Activated T-helper 1 cell treated with anti-CD3 and anti-CD28 coated beads, Interleukin-12 subunit alpha, Interleukin-12 subunit beta, Interleukin-2, Interleukin-4 antibody, amounts not matched to agents 30 ng/mL and 10 ng/mL and 1 ng/mL, durations not matched to agents 14 hours and 24 hours and 36 hours (primary cell): ENCODE results near the gene MYO1F. TPM values are rescaled to one million over a fixed set of nuclear protein-coding genes. Genes with fewer than 3 reads are reported as not detected.

Experiments used
- DNase-seq: peaks from one replicate; pipeline ENCODE4 v3.0.0; 2021; ENCODE audit warnings: low spot score
- H3K27ac Mint-ChIP-seq: one replicate; pipeline ENCODE4 v1.8.0; 2021; ENCODE audit warnings: mild to moderate bottlenecking, mixed read lengths
- H3K27me3 Mint-ChIP-seq: one replicate; pipeline ENCODE4 v1.8.0; 2022; ENCODE audit warnings: mild to moderate bottlenecking, moderate library complexity, mixed read lengths; ENCODE audit not compliant: insufficient read depth
- H3K36me3 Mint-ChIP-seq: one replicate; pipeline ENCODE4 v1.8.0; 2021; ENCODE audit warnings: low read depth, mixed read lengths
- H3K4me1 Mint-ChIP-seq: one replicate; pipeline ENCODE4 v1.8.0; 2021; ENCODE audit warnings: low read depth, mixed read lengths
- H3K4me3 Mint-ChIP-seq: one replicate; pipeline ENCODE4 v1.8.0; 2021; ENCODE audit warnings: mild to moderate bottlenecking, moderate library complexity, mixed read lengths
- H3K9me3 Mint-ChIP-seq: one replicate; pipeline ENCODE4 v1.8.0; 2021; ENCODE audit warnings: mixed read lengths
- intact Hi-C: fragments of 100-400 bp; cut with micrococcal nuclease; formaldehyde crosslinking; loops from one replicate; pipeline ENCODE4 v1.15.1; 2024
- total RNA-seq: library from RNA; stranded (reverse); gene quantifications from 2 replicates; pipeline ENCODE4 v1.2.3, GENCODE V29; 2022

Gene MYO1F
- total RNA-seq, 1 donor from 2014 or later, result 50.9 TPM

DNA sequence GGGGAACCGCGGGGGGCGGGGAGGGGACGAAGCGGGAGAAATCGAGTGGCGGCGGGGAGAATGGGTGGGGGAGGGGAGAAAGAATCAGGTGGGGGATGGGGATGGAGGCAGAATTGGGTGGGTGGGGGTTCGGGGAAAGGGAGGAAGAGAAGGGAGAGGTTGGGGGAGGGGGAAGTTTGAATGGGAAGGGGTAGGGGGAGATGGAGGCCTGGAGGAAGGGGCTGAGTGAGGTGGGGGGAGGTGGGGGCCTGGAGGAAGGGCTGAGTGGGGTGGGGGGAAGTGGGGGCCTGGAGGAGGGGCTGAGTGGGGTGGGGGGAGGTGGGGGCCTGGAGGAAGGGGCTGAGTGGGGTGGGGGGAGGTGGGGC, 33.7 kb upstream of the MYO1F start:
- no peak overlapping the region for H3K27ac Mint-ChIP-seq
- intact Hi-C loops, result loop anchor here (1.0 kb wide), 1 partner anchor 19 kb away; no protein-coding TSS in a partner anchor
- no peaks in the 10 kb centered on the region for H3K9me3 Mint-ChIP-seq
- H3K36me3 Mint-ChIP-seq, result peaks cover 1% of the 10 kb centered on the region
- H3K27me3 Mint-ChIP-seq, result peaks cover 15% of the 10 kb centered on the region
- H3K4me1 Mint-ChIP-seq, result peaks cover 18% of the 10 kb centered on the region
- no peak overlapping the region for H3K4me3 Mint-ChIP-seq
- no peak for DNase-seq

DNA sequence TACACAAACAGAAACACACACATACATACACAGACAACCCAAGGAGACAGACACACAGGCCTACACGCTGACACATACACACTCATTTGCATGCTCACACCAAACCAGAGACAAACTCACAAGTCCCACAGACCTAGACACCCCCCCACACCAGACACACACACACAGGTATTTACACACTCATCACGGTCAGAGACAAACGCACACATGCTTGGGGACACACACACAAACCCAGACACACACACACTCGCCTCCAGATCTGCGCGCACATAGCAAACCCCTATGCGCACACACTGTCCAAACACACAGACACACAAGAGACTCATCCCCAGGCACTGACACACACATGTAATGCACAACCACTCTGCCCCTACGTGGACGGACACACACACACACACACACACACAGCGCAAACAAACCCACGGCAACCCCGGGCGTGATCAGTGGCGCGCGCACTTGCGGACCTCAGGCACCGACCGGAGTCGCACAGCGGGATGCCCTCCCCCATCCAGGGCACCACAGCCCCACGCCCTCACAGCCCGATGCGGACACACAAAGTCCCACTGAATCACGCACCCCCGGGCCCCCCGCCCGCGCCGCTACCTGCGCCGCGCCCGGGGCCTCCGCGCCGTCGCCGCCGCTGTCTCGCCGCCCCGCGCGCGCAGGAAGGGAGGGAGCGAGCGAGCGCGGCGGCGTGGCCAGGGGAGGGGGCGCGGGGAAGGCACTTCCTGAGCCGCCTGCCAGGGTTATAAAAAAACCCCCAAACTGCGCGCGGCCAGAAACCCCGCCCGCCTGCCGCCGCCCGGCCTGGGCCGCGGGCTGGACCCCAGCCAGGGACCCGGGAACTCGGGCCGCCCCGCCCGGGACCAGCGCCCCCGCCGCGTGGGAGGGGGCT, 33.0 kb upstream of the MYO1F start, which contains the start of gene ADAMTS10:
Gene ADAMTS10, minus strand, starts transcription at position 675 of the 895 bp plus-strand sequence. CDS start 5,005 bp downstream, outside the sequence.
- peak; percentile 23 for DNase-seq
- H3K4me1 Mint-ChIP-seq, result peaks cover 14% of the 10 kb centered on the region
- intact Hi-C loops, result loop anchor here (1.0 kb wide), 1 partner anchor 18 kb away; no protein-coding TSS in a partner anchor
- no peaks in the 10 kb centered on the region for H3K9me3 Mint-ChIP-seq
- peak within 1 kb of the TSS; percentile 76 for H3K27ac Mint-ChIP-seq
- H3K4me3 Mint-ChIP-seq, result peak within 1 kb of the TSS; percentile 88
- peaks cover 12% of the 10 kb centered on the region for H3K27me3 Mint-ChIP-seq
- peaks cover 1% of the 10 kb centered on the region for H3K36me3 Mint-ChIP-seq

- no peak for DNase-seq
- H3K9me3 Mint-ChIP-seq, result no peaks in the 10 kb centered on the region
- intact Hi-C loops, result loop anchor here (1.0 kb wide), 1 partner anchor 17 kb away; no protein-coding TSS in a partner anchor
- peaks cover 14% of the 10 kb centered on the region for H3K4me1 Mint-ChIP-seq
- peak overlapping the region; percentile 76 for H3K27ac Mint-ChIP-seq
- H3K4me3 Mint-ChIP-seq, result peak overlapping the region; percentile 88
- H3K36me3 Mint-ChIP-seq, result peaks cover 1% of the 10 kb centered on the region
- H3K27me3 Mint-ChIP-seq, result peaks cover 12% of the 10 kb centered on the region
These were observed 32.2 kb upstream of the MYO1F start for GRCh38 chr19:8609279-8610040.

GRCh38 chr19:8608941-8609278, 31.7 kb upstream of the MYO1F start:
- H3K27ac Mint-ChIP-seq, result peak overlapping the region; percentile 26
- DNase-seq, result no peak
- intact Hi-C loops, result no loop called here
- H3K36me3 Mint-ChIP-seq, result peaks cover 1% of the 10 kb centered on the region
- peaks cover 14% of the 10 kb centered on the region for H3K4me1 Mint-ChIP-seq
- H3K27me3 Mint-ChIP-seq, result peaks cover 12% of the 10 kb centered on the region
- peak overlapping the region; percentile 62 for H3K4me3 Mint-ChIP-seq
- H3K9me3 Mint-ChIP-seq, result no peaks in the 10 kb centered on the region

- no peak for DNase-seq
- Mint-ChIP-seq H3K36me3 (peaks cover 1% of the 10 kb centered on the region), H3K4me1 (peaks cover 14% of the 10 kb centered on the region), H3K9me3 (peaks cover 4% of the 10 kb centered on the region), H3K4me3 (no peak overlapping the region), H3K27me3 (peaks cover 12% of the 10 kb centered on the region), H3K27ac (no peak overlapping the region)
- intact Hi-C loops, result no loop called here
These were observed 30.1 kb upstream of the MYO1F start for GRCh38 chr19:8607386-8607785.

- no peak overlapping the region for H3K4me3 Mint-ChIP-seq
These were observed 28.3 kb upstream of the MYO1F start for GRCh38 chr19:8605514-8605913.

DNA sequence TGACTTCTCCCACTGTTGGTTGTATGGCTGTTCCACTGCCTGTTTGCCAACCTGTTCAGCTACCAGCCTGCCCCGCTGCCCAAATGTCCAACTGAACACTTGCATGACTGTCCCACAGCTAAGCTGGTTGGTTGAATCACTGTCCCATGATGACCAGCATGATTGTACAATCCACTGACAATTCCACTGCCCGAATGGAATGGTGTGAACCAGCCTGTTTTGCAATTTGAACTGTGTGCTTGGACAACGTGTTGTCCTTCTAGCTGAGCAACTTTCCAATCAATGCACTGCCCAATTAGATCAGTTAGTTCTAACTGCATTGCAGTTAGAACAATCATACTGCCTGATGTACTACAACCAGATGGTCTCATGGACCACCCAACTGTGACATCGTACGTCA, 24.6 kb upstream of the MYO1F start:
- Mint-ChIP-seq H3K9me3 (peaks cover 4% of the 10 kb centered on the region), H3K4me3 (no peak overlapping the region), H3K36me3 (no peaks in the 10 kb centered on the region), H3K4me1 (no peaks in the 10 kb centered on the region), H3K27ac (no peak overlapping the region), H3K27me3 (peaks cover 2% of the 10 kb centered on the region)
- DNase-seq, result no peak
- intact Hi-C loops, result no loop called here

More at GRCh38 chr19:8605514-8605913, 28.3 kb upstream of the MYO1F start:
- peaks cover 14% of the 10 kb centered on the region for H3K4me1 Mint-ChIP-seq
- peaks cover 12% of the 10 kb centered on the region for H3K27me3 Mint-ChIP-seq
- no peak overlapping the region for H3K27ac Mint-ChIP-seq
- H3K9me3 Mint-ChIP-seq, result peaks cover 4% of the 10 kb centered on the region
- H3K36me3 Mint-ChIP-seq, result peaks cover 1% of the 10 kb centered on the region
- DNase-seq, result no peak
- intact Hi-C loops, result no loop called here

GRCh38 chr19:8600816-8601215, 23.6 kb upstream of the MYO1F start:
- intact Hi-C loops, result no loop called here
- H3K9me3 Mint-ChIP-seq, result peaks cover 4% of the 10 kb centered on the region
- peaks cover 3% of the 10 kb centered on the region for H3K27me3 Mint-ChIP-seq
- no peaks in the 10 kb centered on the region for H3K4me1 Mint-ChIP-seq
- H3K4me3 Mint-ChIP-seq, result no peak overlapping the region
- H3K27ac Mint-ChIP-seq, result no peak overlapping the region
- no peaks in the 10 kb centered on the region for H3K36me3 Mint-ChIP-seq
- DNase-seq, result no peak

DNA sequence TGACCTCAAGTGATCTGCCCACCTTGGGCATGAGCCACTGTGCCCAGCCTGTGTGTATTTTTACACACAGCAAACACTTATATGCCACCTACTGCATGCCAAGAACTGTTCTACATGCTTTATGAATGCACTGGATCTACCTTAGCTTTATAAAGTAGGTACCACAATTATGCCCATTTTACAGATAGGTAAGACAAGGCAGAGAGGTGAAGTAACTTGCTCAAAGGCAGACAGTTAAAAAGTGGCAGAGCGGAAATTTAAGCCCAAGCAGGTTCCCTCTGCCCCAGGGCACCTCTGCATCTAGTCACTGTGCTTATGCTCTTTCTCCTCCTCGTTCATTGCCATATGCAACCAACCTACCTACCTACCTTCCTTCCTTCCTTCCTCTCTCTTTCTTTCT, 22.8 kb upstream of the MYO1F start:
- no peak overlapping the region for H3K27ac Mint-ChIP-seq
- no peak overlapping the region for H3K4me3 Mint-ChIP-seq
- no peaks in the 10 kb centered on the region for H3K36me3 Mint-ChIP-seq
- intact Hi-C loops, result no loop called here
- no peaks in the 10 kb centered on the region for H3K4me1 Mint-ChIP-seq
- no peak for DNase-seq
- H3K27me3 Mint-ChIP-seq, result peaks cover 3% of the 10 kb centered on the region
- peaks cover 4% of the 10 kb centered on the region for H3K9me3 Mint-ChIP-seq

- Mint-ChIP-seq H3K27ac (no peak overlapping the region), H3K4me3 (no peak overlapping the region), H3K9me3 (peaks cover 18% of the 10 kb centered on the region), H3K36me3 (no peaks in the 10 kb centered on the region), H3K4me1 (peaks cover 8% of the 10 kb centered on the region), H3K27me3 (peaks cover 7% of the 10 kb centered on the region)
- intact Hi-C loops, result no loop called here
- no peak for DNase-seq
These were observed 18.9 kb upstream of the MYO1F start for GRCh38 chr19:8596168-8596567.

GRCh38 chr19:8595651-8596050, 18.4 kb upstream of the MYO1F start:
- H3K36me3 Mint-ChIP-seq, result no peaks in the 10 kb centered on the region
- intact Hi-C loops, result no loop called here
- H3K4me1 Mint-ChIP-seq, result peaks cover 8% of the 10 kb centered on the region
- DNase-seq, result no peak
- H3K4me3 Mint-ChIP-seq, result no peak overlapping the region
- H3K9me3 Mint-ChIP-seq, result peaks cover 18% of the 10 kb centered on the region
- peaks cover 10% of the 10 kb centered on the region for H3K27me3 Mint-ChIP-seq
- H3K27ac Mint-ChIP-seq, result no peak overlapping the region

- no peaks in the 10 kb centered on the region for H3K36me3 Mint-ChIP-seq
- no peak overlapping the region for H3K4me3 Mint-ChIP-seq
- no peak for DNase-seq
- peaks cover 12% of the 10 kb centered on the region for H3K27me3 Mint-ChIP-seq
- peaks cover 8% of the 10 kb centered on the region for H3K4me1 Mint-ChIP-seq
- H3K27ac Mint-ChIP-seq, result no peak overlapping the region
- intact Hi-C loops, result no loop called here
- peaks cover 18% of the 10 kb centered on the region for H3K9me3 Mint-ChIP-seq
These were observed 16.7 kb upstream of the MYO1F start for GRCh38 chr19:8593931-8594330.
